K562 (cell line): ENCODE data around the gene LRFN4. TPM values are rescaled to one million over a fixed set of nuclear protein-coding genes. Genes with fewer than 3 reads are reported as not detected.

Source experiments
- BDP1 ChIP-seq: IDR thresholded peaks from 3 replicates; pipeline ENCODE4 v1.6.1; 2011; ENCODE audit not compliant: insufficient read length, insufficient read depth
- DDX20 ChIP-seq: fragments of 450-650 bp; IDR thresholded peaks from 2 replicates; pipeline ENCODE4 v1.6.1; 2016; ENCODE audit warnings: missing genetic modification characterization, low read depth, mild to moderate bottlenecking, missing compliant biosample characterization, moderate library complexity
- E2F4 ChIP-seq: sonication (generic); formaldehyde crosslinking; IDR thresholded peaks from 2 replicates; pipeline ENCODE4 v1.8.0; 2022; ENCODE audit warnings: mild to moderate bottlenecking, low read depth, missing genetic modification reagents
- E4F1 ChIP-seq: fragments of 250-450 bp; sonication (Bioruptor Pico); IDR thresholded peaks from 2 replicates; pipeline ENCODE4 v1.5.0; 2021; ENCODE audit warnings: mild to moderate bottlenecking, borderline replicate concordance
- PBX2 ChIP-seq, 2 experiments: IDR thresholded peaks in 1 of 2; conservative IDR thresholded peaks in 1 of 2; 2 replicates each; pipeline ENCODE4 v1.6.1; 2016; ENCODE audit warnings: low read depth in 2 of 2, mild to moderate bottlenecking in 1 of 2, missing compliant biosample characterization in 1 of 2, missing genetic modification characterization in 1 of 2, moderate library complexity in 1 of 2
- PRPF4 ChIP-seq: fragments of 200-400 bp; formaldehyde crosslinking; IDR thresholded peaks from one replicate; pipeline ENCODE4 v1.6.1; 2017; ENCODE audit warnings: low read length, low read depth, mild to moderate bottlenecking; ENCODE audit not compliant: insufficient read depth, poor library complexity, severe bottlenecking
- TBL1XR1 ChIP-seq, 2 experiments: IDR thresholded peaks; 2 replicates each; pipeline ENCODE4 v1.6.1; 2012; ENCODE audit warnings: improper control_type of control experiment in 2 of 2, low read length in 2 of 2, mild to moderate bottlenecking in 1 of 2
- ZBTB17 ChIP-seq: fragments of 450-650 bp; formaldehyde crosslinking; IDR thresholded peaks from 2 replicates; pipeline ENCODE4 v1.4.0; 2020; ENCODE audit warnings: mild to moderate bottlenecking
- ZBTB26 ChIP-seq: fragments of 450-650 bp; formaldehyde crosslinking; IDR thresholded peaks from 2 replicates; pipeline ENCODE4 v1.4.0; 2022; ENCODE audit warnings: missing genetic modification characterization
- ZBTB9 ChIP-seq: fragments of 450-650 bp; formaldehyde crosslinking; IDR thresholded peaks from 2 replicates; pipeline ENCODE4 v1.4.0; 2020; ENCODE audit warnings: mild to moderate bottlenecking, moderate library complexity
- ZNF668 ChIP-seq: fragments of 250-450 bp; sonication (Bioruptor Pico); IDR thresholded peaks from 2 replicates; pipeline ENCODE4 v1.8.0; 2022; ENCODE audit warnings: mild to moderate bottlenecking, inconsistent platforms
- polyA plus RNA-seq, 8 experiments: library from polyadenylated mRNA; depleted of rRNA in 4 of 8; stranded (reverse) in 5 of 8; unstranded in 3 of 8; fragments of >200 nt; fragmentation: Nextera tagmentation in 2 of 8; fragmentation: Illumina TruSeq in 1 of 8; extraction: Ambion mirVana in 2 of 8; extraction: Trizol in 1 of 8; gene quantifications; 2 replicates each; pipeline versions ENCODE4 v1.2.1 to v1.2.3, GENCODE V29; 2011 to 2014; ENCODE audit warnings: inconsistent platforms in 1 of 8, missing spikeins in 1 of 8
- total RNA-seq, 7 experiments: library from RNA; depleted of rRNA in 6 of 7; stranded (reverse); fragments of >200 nt in 6 of 7; fragmentation: Illumina TruSeq in 2 of 7; extraction: Trizol in 2 of 7; gene quantifications; 2 replicates each; pipeline versions ENCODE4 v1.2.1 to v1.2.3, GENCODE V29; 2011 to 2021; ENCODE audit warnings: low replicate concordance in 1 of 7

Gene LRFN4
- total and polyA plus RNA-seq, 9 of the 15 experiments (the other 6 are each of a cell fraction or from before 2014, with no cell fraction given): 0.10 to 60.1 (median 6.7) TPM

GRCh38 chr11:66842896-66843775 lies 13.7 kb upstream of the LRFN4 start, which contains the start of gene RCE1 (continued):
- TF ChIP-seq PBX2 (CRISPR knock-in tag; IDR thresholded peaks at IDR 0.05; ENCODE audit: low read depth) (no peak; the same call in 1 of the 2 replicates), PBX2 (tag; conservative IDR thresholded peaks at IDR 0.05; ENCODE audit: low read depth) (no peak), TBL1XR1 (IDR thresholded peaks at IDR 0.05; ENCODE audit: low read length in 2 of 2) (peak; percentile 38 to 89; a peak in 3 of 4 replicates), ZBTB26 (CRISPR knock-in tag) (0 out of 2 replicates have a peak, but pooled peaks have one; percentile 84), ZBTB17 (CRISPR knock-in tag) (peak; percentile 45), PRPF4 (no peak), BDP1 (no peak), ZBTB9 (CRISPR knock-in tag) (peak; percentile 33; the same call in 1 of the 2 replicates), DDX20 (tag) (no peak), E4F1 (CRISPR knock-in tag) (no peak), ZNF668 (no peak), E2F4 (CRISPR knock-in tag) (no peak)
